HG02852 (cell line): Measurements from ENCODE around the gene FMC1.
"Not testable (repeated sequence)": the region's sequence is repeated elsewhere in the genome, so short reads cannot be mapped to it uniquely, and the experiment has no call there.

Experiments
- ATAC-seq: cut with Tn5 transposase; IDR thresholded peaks from one replicate; pipeline ENCODE4 v1.9.1; 2021; ENCODE audit warnings: mild to moderate bottlenecking, moderate library complexity; ENCODE audit not compliant: unreplicated experiment

Gene FMC1

GRCh38 chr7:139340037-139340807 lies 915 bp upstream of the FMC1 start:
- peak; percentile 78 for ATAC-seq

- peak; percentile 8 for ATAC-seq
Observed at GRCh38 chr7:139340808-139341057, 404 bp upstream of the FMC1 start.

GRCh38 chr7:139341776-139342226 lies 664 bp downstream of the FMC1 start:
- ATAC-seq = no peak

- ATAC-seq = no peak
Observed at GRCh38 chr7:139345042-139345441, 3.9 kb downstream of the FMC1 start.

GRCh38 chr7:139351027-139351426 lies 9.9 kb downstream of the FMC1 start:
- ATAC-seq = no peak

GRCh38 chr7:139354729-139355128 lies 13.6 kb downstream of the FMC1 start:
- ATAC-seq = no peak

- ATAC-seq = no peak
Observed at GRCh38 chr7:139355320-139355719, 14.2 kb downstream of the FMC1 start.

GRCh38 chr7:139357729-139358506 lies 16.8 kb downstream of the FMC1 start:
- ATAC-seq = not testable (repeated sequence)

GRCh38 chr7:139358541-139359365 lies 17.6 kb downstream of the FMC1 start:
- ATAC-seq = peak; percentile 28

- ATAC-seq = peak; percentile 65
Observed at GRCh38 chr7:139359366-139360209, 18.5 kb downstream of the FMC1 start, which contains the start of gene LUC7L2. LUC7L2 (plus strand) TSS chr7:139359894; CDS start chr7:139360262, 368 bp downstream.

GRCh38 chr7:139360210-139360947 lies 19.2 kb downstream of the FMC1 start:
- ATAC-seq = peak; percentile 70

- no peak for ATAC-seq
Observed at GRCh38 chr7:139360948-139361307, 19.8 kb downstream of the FMC1 start.

GRCh38 chr7:139361523-139361922 lies 20.4 kb downstream of the FMC1 start:
- ATAC-seq = no peak

- ATAC-seq = no peak
Observed at GRCh38 chr7:139362302-139362701, 21.2 kb downstream of the FMC1 start.

- no peak for ATAC-seq
Observed at GRCh38 chr7:139362981-139363380, 21.8 kb downstream of the FMC1 start.

- ATAC-seq = no peak
Observed at GRCh38 chr7:139365336-139365735, 24.2 kb downstream of the FMC1 start.

GRCh38 chr7:139366400-139366799 lies 25.3 kb downstream of the FMC1 start:
- ATAC-seq = no peak

GRCh38 chr7:139367438-139368155 lies 26.5 kb downstream of the FMC1 start:
- ATAC-seq = no peak

- ATAC-seq = no peak
Observed at GRCh38 chr7:139370301-139370942, 29.3 kb downstream of the FMC1 start.
